ENCODE results near the gene WFIKKN2.

GRCh38 chr17:50836826-50837225 lies 1.4 kb downstream of the WFIKKN2 start:
- TF ChIP-seq, protein P1, sequence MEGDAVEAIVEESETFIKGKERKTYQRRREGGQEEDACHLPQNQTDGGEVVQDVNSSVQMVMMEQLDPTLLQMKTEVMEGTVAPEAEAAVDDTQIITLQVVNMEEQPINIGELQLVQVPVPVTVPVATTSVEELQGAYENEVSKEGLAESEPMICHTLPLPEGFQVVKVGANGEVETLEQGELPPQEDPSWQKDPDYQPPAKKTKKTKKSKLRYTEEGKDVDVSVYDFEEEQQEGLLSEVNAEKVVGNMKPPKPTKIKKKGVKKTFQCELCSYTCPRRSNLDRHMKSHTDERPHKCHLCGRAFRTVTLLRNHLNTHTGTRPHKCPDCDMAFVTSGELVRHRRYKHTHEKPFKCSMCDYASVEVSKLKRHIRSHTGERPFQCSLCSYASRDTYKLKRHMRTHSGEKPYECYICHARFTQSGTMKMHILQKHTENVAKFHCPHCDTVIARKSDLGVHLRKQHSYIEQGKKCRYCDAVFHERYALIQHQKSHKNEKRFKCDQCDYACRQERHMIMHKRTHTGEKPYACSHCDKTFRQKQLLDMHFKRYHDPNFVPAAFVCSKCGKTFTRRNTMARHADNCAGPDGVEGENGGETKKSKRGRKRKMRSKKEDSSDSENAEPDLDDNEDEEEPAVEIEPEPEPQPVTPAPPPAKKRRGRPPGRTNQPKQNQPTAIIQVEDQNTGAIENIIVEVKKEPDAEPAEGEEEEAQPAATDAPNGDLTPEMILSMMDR (IDR thresholded peaks at IDR 0.05 in 2 of 3, conservative IDR thresholded peaks at IDR 0.05 in 1 of 3; ENCODE audit: borderline replicate concordance in 1 of 3, insufficient read depth in 1 of 3, low read depth in 2 of 3, low read length in 2 of 3), result no peak
- TF ChIP-seq CBX3 (IDR thresholded peaks at IDR 0.05; ENCODE audit: low read depth) (no peak), POLR2A (IDR thresholded peaks at IDR 0.05; ENCODE audit: borderline replicate concordance, extremely low read depth, insufficient read depth, insufficient read length) (no peak), EZH2phosphoT487 (IDR thresholded peaks at IDR 0.05; ENCODE audit: borderline replicate concordance) (no peak)
